GM23338 (cell line): ENCODE data around the gene NEK2. TPM values are rescaled to one million over a fixed set of nuclear protein-coding genes. Genes with fewer than 3 reads are reported as not detected.

Experiments
- polyA plus RNA-seq: library from polyadenylated mRNA; unstranded; fragments of >200 nt; fragmentation: Nextera tagmentation; extraction: Ambion mirVana; gene quantifications from 2 replicates; pipeline ENCODE4 v1.2.1, GENCODE V29; 2016
- total RNA-seq: library from RNA; depleted of rRNA; stranded (reverse); fragments of >200 nt; shearing (Covaris generic); gene quantifications from 2 replicates; pipeline ENCODE4 v1.2.3, GENCODE V29; 2014; rRNA removed

The NEK2 gene
- total and polyA plus RNA-seq, 2 experiments from 2014 or later: 17.0 to 24.9 TPM

Other genes starting within 250 kb of the NEK2 start
- gene RD3, start 183.5 kb downstream of the NEK2 start, total RNA-seq: 0.10 and 0.23 TPM in 2 replicates
- gene RD3, start 183.5 kb downstream of the NEK2 start, polyA plus RNA-seq: not detected in 2 replicates
- gene SLC30A1, start 96.5 kb downstream of the NEK2 start, total RNA-seq: 17.0 and 17.7 TPM in 2 replicates
- gene SLC30A1, start 96.5 kb downstream of the NEK2 start, polyA plus RNA-seq: 3.3 and 3.8 TPM in 2 replicates
- 10.1 and 16.4 TPM in 2 replicates for gene LPGAT1, start 155.1 kb upstream of the NEK2 start, total RNA-seq
- 2.2 and 3.3 TPM in 2 replicates for gene LPGAT1, start 155.1 kb upstream of the NEK2 start, polyA plus RNA-seq